GM20000 (cell line): ENCODE data around the gene FXYD6.

Source experiments
- DNase-seq: peaks from one replicate; pipeline ENCODE4 v3.0.0; 2012; ENCODE audit warnings: low spot score
- CTCF ChIP-seq: IDR thresholded peaks from 2 replicates; pipeline ENCODE4 v1.5.1; 2012; ENCODE audit warnings: mild to moderate bottlenecking, control low read depth; ENCODE audit errors: extremely low read depth, missing control alignments

The FXYD6 gene

GRCh38 chr11:117909611-117910382, 33.3 kb upstream of the FXYD6 start:
- TF ChIP-seq CTCF = no peak

DNA sequence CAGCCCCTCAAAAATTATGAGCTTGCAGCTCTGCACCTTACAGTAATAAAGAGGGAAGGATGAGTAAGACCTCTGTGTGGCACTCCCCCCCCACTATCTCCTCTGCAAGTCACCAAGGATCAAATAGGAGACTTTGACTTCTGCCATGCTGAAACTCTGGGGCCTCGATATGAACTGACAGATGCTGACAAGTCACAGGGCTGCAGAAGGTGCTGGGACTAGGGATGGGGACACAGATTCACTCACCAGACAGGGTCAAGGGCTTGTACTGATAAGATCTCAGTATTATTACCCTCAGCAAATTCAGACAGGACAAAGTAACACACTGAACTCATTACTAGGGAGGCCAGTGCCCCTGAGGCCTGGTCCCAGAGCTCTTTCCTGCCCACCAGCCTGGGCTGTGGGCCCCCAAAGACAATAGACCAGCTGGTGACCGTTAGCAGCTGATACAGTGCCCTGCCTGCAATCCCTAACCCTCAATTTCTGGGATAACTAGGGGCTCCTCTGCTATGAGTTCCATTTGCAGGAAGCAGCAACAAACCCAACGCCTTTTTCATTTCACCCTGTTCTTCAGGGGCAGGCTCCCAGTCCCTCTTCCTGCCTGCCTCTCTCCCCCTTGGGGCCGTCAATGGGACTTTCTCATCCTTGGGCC, 32.6 kb upstream of the FXYD6 start:
- no peak for DNase-seq
- no peak for TF ChIP-seq CTCF

More at GRCh38 chr11:117909611-117910382, 33.3 kb upstream of the FXYD6 start:
- DNase-seq = no peak

- DNase-seq = no peak
- TF ChIP-seq CTCF = no peak
Measured at GRCh38 chr11:117908109-117908895, 31.8 kb upstream of the FXYD6 start.

GRCh38 chr11:117907276-117908108, 31.0 kb upstream of the FXYD6 start:
- TF ChIP-seq CTCF = no peak
- DNase-seq = peak; percentile 42

DNA sequence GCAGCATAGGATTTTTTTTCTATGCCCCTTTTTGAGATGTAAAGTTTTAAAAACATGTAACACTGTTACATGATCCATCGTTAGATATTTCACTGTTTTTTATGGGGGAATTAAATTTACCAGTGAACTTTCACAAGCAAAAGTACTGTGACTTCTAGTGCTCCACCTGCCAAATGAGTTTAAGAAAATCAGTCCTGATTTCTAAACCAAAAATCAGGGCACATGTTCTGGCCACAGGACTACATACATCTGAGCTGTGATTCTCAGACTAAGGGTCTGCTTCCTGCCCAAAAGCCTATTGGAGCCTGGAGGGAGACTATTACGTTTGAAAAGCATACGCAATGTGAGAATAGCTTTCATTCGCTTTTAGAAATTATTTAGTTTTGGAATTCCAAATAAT, 30.3 kb upstream of the FXYD6 start:
- TF ChIP-seq CTCF = no peak
- no peak for DNase-seq

DNA sequence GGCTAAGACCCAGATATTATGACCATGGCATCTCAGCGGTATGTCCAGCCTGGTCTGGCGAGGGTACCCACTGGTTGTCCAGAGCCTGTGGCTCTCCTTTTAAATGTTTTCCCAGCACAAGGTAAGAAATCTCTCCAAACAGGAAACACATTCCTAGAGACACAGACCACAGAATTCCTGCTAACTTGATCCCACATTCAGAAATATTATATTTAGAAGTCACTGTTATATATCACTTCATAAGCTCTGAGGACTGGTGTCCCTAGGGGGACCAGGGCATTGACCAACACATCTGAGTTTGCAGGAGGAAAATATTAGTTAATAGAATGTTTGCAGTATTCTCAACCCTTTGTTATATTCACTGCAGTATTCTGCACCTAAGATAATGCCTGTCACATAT, 29.7 kb upstream of the FXYD6 start:
- TF ChIP-seq CTCF = no peak
- no peak for DNase-seq
